Measurements from ENCODE around the gene SPRYD3. TPM values are rescaled to one million over a fixed set of nuclear protein-coding genes. Genes with fewer than 3 reads are reported as not detected.

The SPRYD3 gene
- total RNA-seq, 1 experiment from 2014 or later = 8.2 TPM

- Mint-ChIP-seq H3K36me3 (ENCODE audit: insufficient read depth, unreplicated experiment) (peaks cover 12% of the 10 kb centered on the region), H3K4me1 (ENCODE audit: low read depth, unreplicated experiment) (peaks cover 8% of the 10 kb centered on the region), H3K27me3 (ENCODE audit: insufficient read depth, unreplicated experiment) (no peaks in the 10 kb centered on the region), H3K9me3 (ENCODE audit: unreplicated experiment) (no peaks in the 10 kb centered on the region), H3K27ac (ENCODE audit: unreplicated experiment) (no peak overlapping the region), H3K4me3 (ENCODE audit: unreplicated experiment) (no peak overlapping the region)
- ChIA-PET CTCF (no interaction called here), POLR2A (no interaction called here)
- Histone ChIP-seq H3K9me3 (no peaks in the 10 kb centered on the region), H3K4me3 (ENCODE audit: low read depth, low read length) (no peak overlapping the region), H3K27me3 (replicated peaks; ENCODE audit: control insufficient read depth, insufficient read depth, low read length) (no peaks in the 10 kb centered on the region), H3K36me3 (ENCODE audit: control insufficient read depth, insufficient read depth, low read length) (no peaks in the 10 kb centered on the region; the same call in 1 of the 2 replicates), H3K4me1 (peaks cover 4% of the 10 kb centered on the region; the same call in 1 of the 2 replicates)
- BruUV-seq (replicated peaks) = no TSS peak
- DNase-seq = no peak
- intact Hi-C loops (cut with micrococcal nuclease; ENCODE audit: unreplicated experiment) = no loop called here
- no peak for TF ChIP-seq CTCF (IDR thresholded peaks at IDR 0.05; ENCODE audit: insufficient read depth in 1 of 2, low read depth in 1 of 2, low read length in 1 of 2, severe bottlenecking in 1 of 2, unreplicated experiment in 1 of 2)
Measured at GRCh38 chr12:53074999-53075370, 4.2 kb downstream of the SPRYD3 start.

- ChIA-PET CTCF (no interaction called here), POLR2A (no interaction called here)
- peaks cover 11% of the 10 kb centered on the region for H3K36me3 Mint-ChIP-seq (ENCODE audit: insufficient read depth, unreplicated experiment)
- H3K36me3 ChIP-seq (ENCODE audit: control insufficient read depth, insufficient read depth, low read length) = no peaks in the 10 kb centered on the region; the same call in 1 of the 2 replicates
- no peak overlapping the region for H3K4me3 Mint-ChIP-seq (ENCODE audit: unreplicated experiment)
- no TSS peak for BruUV-seq (replicated peaks)
- H3K27ac Mint-ChIP-seq (ENCODE audit: unreplicated experiment) = no peak overlapping the region
- intact Hi-C loops (cut with micrococcal nuclease; ENCODE audit: unreplicated experiment) = no loop called here
- peaks cover 4% of the 10 kb centered on the region; the same call in 1 of the 2 replicates for H3K4me1 ChIP-seq
- DNase-seq = no peak
- TF ChIP-seq CTCF (IDR thresholded peaks at IDR 0.05; ENCODE audit: insufficient read depth in 1 of 2, low read depth in 1 of 2, low read length in 1 of 2, severe bottlenecking in 1 of 2, unreplicated experiment in 1 of 2) = no peak
- no peaks in the 10 kb centered on the region for H3K27me3 ChIP-seq (replicated peaks; ENCODE audit: control insufficient read depth, insufficient read depth, low read length)
- no peaks in the 10 kb centered on the region for H3K9me3 ChIP-seq
- no peak overlapping the region for H3K4me3 ChIP-seq (ENCODE audit: low read depth, low read length)
- H3K4me1 Mint-ChIP-seq (ENCODE audit: low read depth, unreplicated experiment) = peaks cover 8% of the 10 kb centered on the region
- no peaks in the 10 kb centered on the region for H3K9me3 Mint-ChIP-seq (ENCODE audit: unreplicated experiment)
- no peaks in the 10 kb centered on the region for H3K27me3 Mint-ChIP-seq (ENCODE audit: insufficient read depth, unreplicated experiment)
Measured at GRCh38 chr12:53074283-53074998, 4.7 kb downstream of the SPRYD3 start.

GRCh38 chr12:53073881-53074280 lies 5.3 kb downstream of the SPRYD3 start:
- no peaks in the 10 kb centered on the region for H3K9me3 ChIP-seq
- no peak overlapping the region for H3K4me3 ChIP-seq (ENCODE audit: low read depth, low read length)
- POLR2A ChIA-PET = no interaction called here
- no TSS peak for BruUV-seq (replicated peaks)
- no peaks in the 10 kb centered on the region; the same call in 1 of the 2 replicates for H3K36me3 ChIP-seq (ENCODE audit: control insufficient read depth, insufficient read depth, low read length)
- intact Hi-C loops (cut with micrococcal nuclease; ENCODE audit: unreplicated experiment) = no loop called here
- H3K4me1 Mint-ChIP-seq (ENCODE audit: low read depth, unreplicated experiment) = peaks cover 8% of the 10 kb centered on the region
- no peak for DNase-seq
- no peaks in the 10 kb centered on the region for H3K27me3 Mint-ChIP-seq (ENCODE audit: insufficient read depth, unreplicated experiment)
- H3K9me3 Mint-ChIP-seq (ENCODE audit: unreplicated experiment) = no peaks in the 10 kb centered on the region
- TF ChIP-seq CTCF (IDR thresholded peaks at IDR 0.05; ENCODE audit: insufficient read depth in 1 of 2, low read depth in 1 of 2, low read length in 1 of 2, severe bottlenecking in 1 of 2, unreplicated experiment in 1 of 2) = no peak
- no peaks in the 10 kb centered on the region for H3K27me3 ChIP-seq (replicated peaks; ENCODE audit: control insufficient read depth, insufficient read depth, low read length)
- peaks cover 6% of the 10 kb centered on the region for H3K36me3 Mint-ChIP-seq (ENCODE audit: insufficient read depth, unreplicated experiment)
- H3K4me3 Mint-ChIP-seq (ENCODE audit: unreplicated experiment) = no peak overlapping the region
- peaks cover 4% of the 10 kb centered on the region; the same call in 1 of the 2 replicates for H3K4me1 ChIP-seq
- H3K27ac Mint-ChIP-seq (ENCODE audit: unreplicated experiment) = no peak overlapping the region
- CTCF ChIA-PET = no interaction called here

Measured in Caco-2 (cell line).